Bone marrow (tissue), 2 donors: ENCODE results near the gene MICB.
"Not testable (repeated sequence)": the region's sequence is repeated elsewhere in the genome, so short reads cannot be mapped to it uniquely, and the experiment has no call there.

ENCODE experiments used
- DNase-seq, 2 donors: peaks; one replicate each; lab custom pipeline; 2025; lab: John Stamatoyannopoulos, UW

MICB gene

GRCh38 chr6:31509036-31509435, 11.1 kb downstream of the MICB start:
- DNase-seq, result not testable (repeated sequence)

- DNase-seq, result no peak
Observed at GRCh38 chr6:31510007-31510406, 12.1 kb downstream of the MICB start.

- DNase-seq, result no peak
Observed at GRCh38 chr6:31513456-31514165, 15.7 kb downstream of the MICB start.

- no peak for DNase-seq
Observed at GRCh38 chr6:31521835-31522234, 23.9 kb downstream of the MICB start.

- no peak for DNase-seq
Observed at GRCh38 chr6:31525553-31525931, 27.6 kb downstream of the MICB start.

GRCh38 chr6:31525932-31526591, 28.1 kb downstream of the MICB start:
- peak in 1 of 2 donors; percentile 4 for DNase-seq

GRCh38 chr6:31528307-31528777, 30.4 kb downstream of the MICB start:
- DNase-seq, result no peak

- DNase-seq, result no peak
Observed at GRCh38 chr6:31528821-31529328, 30.9 kb downstream of the MICB start, which contains the start of gene MCCD1. MCCD1 (plus strand) TSS chr6:31528962; CDS start chr6:31529015, 53 bp downstream.

- no peak for DNase-seq
Observed at GRCh38 chr6:31529329-31530150, 31.6 kb downstream of the MICB start.

GRCh38 chr6:31530659-31531058, 32.7 kb downstream of the MICB start:
- DNase-seq, result no peak

GRCh38 chr6:31531162-31531561, 33.2 kb downstream of the MICB start:
- DNase-seq, result no peak

- no peak for DNase-seq
Observed at GRCh38 chr6:31531771-31532643, 34.1 kb downstream of the MICB start.

GRCh38 chr6:31532644-31533454, 34.9 kb downstream of the MICB start:
- DNase-seq, result no peak

- DNase-seq, result no peak
Observed at GRCh38 chr6:31533455-31533841, 35.5 kb downstream of the MICB start.

- no peak for DNase-seq
Observed at GRCh38 chr6:31534011-31534410, 36.1 kb downstream of the MICB start.

GRCh38 chr6:31534521-31535040, 36.6 kb downstream of the MICB start:
- DNase-seq, result no peak

- no peak for DNase-seq
Observed at GRCh38 chr6:31535538-31536324, 37.8 kb downstream of the MICB start.

GRCh38 chr6:31538805-31539400, 41.0 kb downstream of the MICB start:
- no peak for DNase-seq

GRCh38 chr6:31540640-31541039, 42.7 kb downstream of the MICB start:
- DNase-seq, result no peak
